GM18505 (cell line): ENCODE data around the gene LST1.

Source experiments
- ATAC-seq: cut with Tn5 transposase; IDR thresholded peaks from one replicate; pipeline ENCODE4 v1.9.1; 2021; ENCODE audit not compliant: unreplicated experiment
- POLR2A ChIP-seq: IDR thresholded peaks from 4 replicates; pipeline ENCODE4 v1.6.1; 2011; ENCODE audit warnings: borderline replicate concordance; ENCODE audit not compliant: insufficient read depth, insufficient read length; ENCODE audit errors: extremely low read depth

Gene LST1

GRCh38 chr6:31556307-31556706, 29.8 kb upstream of the LST1 start:
- TF ChIP-seq POLR2A, result no peak
- no peak for ATAC-seq

DNA sequence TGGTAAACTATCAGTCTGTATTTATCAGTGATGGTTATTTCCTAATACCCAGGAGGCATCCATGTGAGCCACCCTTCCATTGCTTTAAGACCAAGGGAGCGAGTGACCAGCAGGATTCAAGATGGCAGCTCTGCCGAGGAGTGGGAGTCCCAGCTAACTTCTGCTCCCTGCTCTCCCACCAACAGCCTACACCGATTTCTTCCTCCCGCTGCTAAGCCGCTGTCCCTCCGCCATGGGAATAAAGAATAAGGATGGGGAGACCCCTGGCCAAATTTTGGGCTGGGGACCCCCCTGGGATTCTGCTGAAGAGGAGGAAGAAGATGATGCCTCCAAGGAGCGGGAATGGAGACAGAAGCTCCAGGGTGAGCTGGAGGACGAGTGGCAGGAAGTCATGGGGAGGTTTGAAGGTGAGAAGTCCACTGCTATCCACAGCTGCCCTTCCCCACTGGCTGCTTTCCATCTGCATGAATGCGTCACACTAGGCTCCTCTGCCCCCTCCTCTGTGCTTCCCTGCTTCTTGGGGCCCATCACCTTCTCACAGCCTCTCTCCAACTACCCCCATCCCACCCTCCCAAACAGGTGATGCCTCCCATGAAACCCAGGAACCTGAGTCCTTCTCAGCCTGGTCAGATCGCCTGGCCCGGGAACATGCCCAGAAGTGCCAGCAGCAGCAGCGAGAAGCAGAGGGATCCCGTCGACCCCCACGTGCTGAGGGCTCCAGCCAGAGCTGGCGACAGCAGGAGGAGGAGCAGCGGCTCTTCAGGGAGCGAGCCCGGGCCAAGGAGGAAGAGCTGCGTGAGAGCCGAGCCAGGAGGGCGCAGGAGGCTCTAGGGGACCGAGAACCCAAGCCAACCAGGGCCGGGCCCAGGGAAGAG, 28.4 kb upstream of the LST1 start:
- ATAC-seq, result no peak
- TF ChIP-seq POLR2A, result no peak

- no peak for ATAC-seq
- TF ChIP-seq POLR2A, result no peak
Measured at GRCh38 chr6:31558318-31558625, 27.8 kb upstream of the LST1 start.

DNA sequence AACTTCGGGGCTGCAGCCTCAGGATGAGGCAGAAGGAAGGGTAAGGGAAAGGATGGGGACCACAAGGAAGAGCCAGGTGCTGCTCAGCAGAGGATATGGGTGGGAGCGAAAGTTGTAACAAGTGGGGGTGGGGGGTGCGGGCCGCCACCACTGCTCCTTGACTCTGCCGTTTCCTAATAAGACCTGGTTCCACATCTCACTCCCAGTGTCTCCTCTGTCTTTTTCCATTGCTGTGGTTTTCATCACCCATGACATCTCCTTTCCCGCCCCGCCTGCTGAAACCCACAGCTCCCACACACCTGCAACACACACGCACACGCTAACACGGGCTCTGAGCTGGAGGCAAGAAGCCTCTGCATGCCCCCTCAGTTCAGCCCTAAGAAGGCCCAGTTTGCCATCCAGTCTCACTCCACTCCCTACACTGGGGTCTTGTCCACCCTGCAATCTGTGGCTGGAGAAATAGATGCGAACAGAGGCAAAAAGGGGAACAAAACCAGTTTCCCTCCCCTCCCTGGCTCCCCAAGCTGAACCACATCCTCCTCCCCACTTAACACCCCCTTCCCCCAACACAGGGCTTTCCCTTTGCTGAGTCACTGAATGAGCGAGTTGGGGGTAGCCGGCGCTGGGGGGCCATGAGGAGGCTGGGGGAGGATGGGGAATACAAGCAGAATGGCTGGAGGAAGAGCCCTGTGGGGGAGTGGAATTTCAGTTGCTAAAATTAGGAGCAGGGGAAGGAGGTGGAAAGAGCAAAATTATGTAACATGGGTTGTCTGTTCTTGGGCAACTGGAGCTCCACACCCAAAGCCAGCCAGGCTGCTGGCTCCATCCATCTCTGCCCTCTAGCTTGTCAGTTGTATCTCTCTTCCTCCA, 27.2 kb upstream of the LST1 start:
- peak; percentile 67 for TF ChIP-seq POLR2A
- ATAC-seq, result no peak

- no peak for ATAC-seq
- no peak for TF ChIP-seq POLR2A
Measured at GRCh38 chr6:31559606-31559957, 26.5 kb upstream of the LST1 start.

DNA sequence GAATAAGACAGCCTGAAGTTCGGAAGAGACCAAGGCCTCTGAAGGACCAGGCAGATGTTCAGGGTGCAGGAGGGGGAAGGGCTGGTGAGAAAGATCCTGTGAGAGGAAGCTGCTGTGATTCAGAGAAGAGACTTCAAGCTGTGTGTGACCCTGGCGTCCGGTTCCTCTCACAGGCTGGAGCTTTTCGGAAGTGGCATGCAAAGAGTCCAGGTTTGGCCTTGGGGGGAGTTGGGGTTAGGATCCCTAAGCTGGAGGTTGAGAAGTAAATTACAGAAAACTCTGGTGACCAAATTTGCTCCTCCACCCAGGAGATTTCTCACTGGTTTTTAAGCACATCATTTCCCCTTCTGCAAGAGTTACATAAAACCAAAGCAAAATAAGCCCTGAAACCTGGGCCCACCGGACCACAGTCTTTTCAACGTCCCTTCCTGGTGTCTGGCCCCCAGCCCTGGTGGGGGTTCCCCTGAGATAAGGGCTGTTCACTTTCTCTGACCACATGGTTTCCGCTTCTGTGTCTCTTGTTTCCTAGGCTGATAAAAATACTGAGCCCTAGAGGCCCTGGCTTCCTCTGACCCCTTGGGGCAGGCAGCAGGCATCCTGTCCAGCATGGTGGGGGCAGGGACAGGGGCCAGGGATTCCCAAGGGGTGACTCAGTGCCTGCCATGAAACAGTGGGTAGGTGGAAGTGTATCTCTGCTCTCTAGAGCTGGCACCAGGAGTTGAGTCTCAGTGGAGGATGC, 25.9 kb upstream of the LST1 start:
- TF ChIP-seq POLR2A, result peak; percentile 63
- ATAC-seq, result peak; percentile 60

- no peak for TF ChIP-seq POLR2A
- no peak for ATAC-seq
Measured at GRCh38 chr6:31560697-31561058, 25.4 kb upstream of the LST1 start.

DNA sequence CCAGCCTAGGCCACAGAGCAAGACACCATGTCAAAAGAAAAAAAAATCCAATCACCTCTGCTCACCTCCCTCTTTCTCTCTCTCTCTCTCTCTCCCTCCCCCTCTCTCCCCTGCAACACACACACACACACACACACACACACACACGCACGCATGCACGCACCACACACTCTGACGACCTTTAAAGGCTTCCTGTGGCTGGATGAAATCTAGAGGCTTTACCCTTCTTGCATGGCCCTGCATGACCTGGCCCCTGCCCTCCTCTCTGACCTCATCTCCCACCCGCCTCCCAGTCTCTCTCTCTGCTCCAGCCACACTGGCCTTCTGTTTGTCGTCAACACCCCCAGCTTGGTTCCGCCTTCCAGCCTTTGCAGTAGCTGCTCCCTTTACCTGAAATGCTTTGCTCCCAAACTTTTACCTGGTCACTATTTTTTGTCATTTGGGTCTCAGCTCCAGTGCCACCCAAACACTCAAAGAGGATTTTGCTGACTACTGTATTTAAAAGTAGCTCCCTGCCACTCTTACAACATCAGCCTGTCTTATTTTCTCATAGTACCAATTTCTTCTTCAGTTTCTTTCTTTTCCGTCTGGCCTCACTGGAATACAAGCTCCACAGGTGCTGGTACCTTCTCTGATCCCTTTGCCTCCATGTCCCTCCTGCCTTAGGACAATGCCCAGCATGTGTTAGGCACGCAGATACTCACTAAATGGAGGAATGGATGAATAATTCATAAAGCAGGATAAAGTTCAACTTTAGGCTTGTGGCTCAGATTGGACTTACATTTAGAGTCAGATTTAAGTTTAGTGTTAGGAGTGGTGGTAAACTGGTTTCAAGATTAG, 18.3 kb upstream of the LST1 start:
- TF ChIP-seq POLR2A, result no peak
- no peak for ATAC-seq

GRCh38 chr6:31568537-31568961, 17.5 kb upstream of the LST1 start:
- no peak for TF ChIP-seq POLR2A
- ATAC-seq, result peak; percentile 48

- ATAC-seq, result no peak
- no peak for TF ChIP-seq POLR2A
Measured at GRCh38 chr6:31569861-31570536, 16.1 kb upstream of the LST1 start.

DNA sequence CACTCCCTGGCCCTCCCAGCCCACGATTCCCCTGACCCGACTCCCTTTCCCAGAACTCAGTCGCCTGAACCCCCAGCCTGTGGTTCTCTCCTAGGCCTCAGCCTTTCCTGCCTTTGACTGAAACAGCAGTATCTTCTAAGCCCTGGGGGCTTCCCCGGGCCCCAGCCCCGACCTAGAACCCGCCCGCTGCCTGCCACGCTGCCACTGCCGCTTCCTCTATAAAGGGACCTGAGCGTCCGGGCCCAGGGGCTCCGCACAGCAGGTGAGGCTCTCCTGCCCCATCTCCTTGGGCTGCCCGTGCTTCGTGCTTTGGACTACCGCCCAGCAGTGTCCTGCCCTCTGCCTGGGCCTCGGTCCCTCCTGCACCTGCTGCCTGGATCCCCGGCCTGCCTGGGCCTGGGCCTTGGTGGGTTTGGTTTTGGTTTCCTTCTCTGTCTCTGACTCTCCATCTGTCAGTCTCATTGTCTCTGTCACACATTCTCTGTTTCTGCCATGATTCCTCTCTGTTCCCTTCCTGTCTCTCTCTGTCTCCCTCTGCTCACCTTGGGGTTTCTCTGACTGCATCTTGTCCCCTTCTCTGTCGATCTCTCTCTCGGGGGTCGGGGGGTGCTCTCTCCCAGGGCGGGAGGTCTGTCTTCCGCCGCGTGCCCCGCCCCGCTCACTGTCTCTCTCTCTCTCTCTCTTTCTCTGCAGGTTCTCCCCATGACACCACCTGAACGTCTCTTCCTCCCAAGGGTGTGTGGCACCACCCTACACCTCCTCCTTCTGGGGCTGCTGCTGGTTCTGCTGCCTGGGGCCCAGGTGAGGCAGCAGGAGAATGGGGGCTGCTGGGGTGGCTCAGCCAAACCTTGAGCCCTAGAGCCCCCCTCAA, 13.8 kb upstream of the LST1 start, which contains the start of gene LTA:
TSS of gene LTA (plus strand) at position 249 of the 871 bp plus-strand sequence. CDS start at position 703, 454 bp downstream.
- ATAC-seq, result no peak

GRCh38 chr6:31573239-31574105, 12.6 kb upstream of the LST1 start:
- no peak for TF ChIP-seq POLR2A
- ATAC-seq, result no peak

More for the DNA sequence above, 13.8 kb upstream of the LST1 start, which contains the start of gene LTA:
- TF ChIP-seq POLR2A, result peak; percentile 90
